GM06990 (cell line): ENCODE measurements around the gene DPH2.

ENCODE experiments used
- DNase-seq: peaks from one replicate; pipeline ENCODE4 v3.0.0-alpha.2; 2011; ENCODE audit not compliant: insufficient read length; ENCODE audit errors: extremely low read depth
- H3K27me3 ChIP-seq: replicated peaks from 2 replicates; pipeline ENCODE4 v1.6.0; 2011; ENCODE audit warnings: low read length; ENCODE audit not compliant: control insufficient read depth, insufficient read depth
- H3K36me3 ChIP-seq: 2 replicates; pipeline ENCODE4 v1.5.1; 2011; ENCODE audit warnings: low read length; ENCODE audit not compliant: control insufficient read depth, insufficient read depth
- H3K4me3 ChIP-seq: replicated peaks from 2 replicates; pipeline ENCODE4 v1.5.1; 2011; ENCODE audit warnings: low read depth, mild to moderate bottlenecking, control low read depth, low read length
- TF ChIP-seq, protein P1 (sequence below): IDR thresholded peaks from 2 replicates; pipeline ENCODE4 v1.5.1; 2011; ENCODE audit warnings: low read length, control low read depth, mild to moderate bottlenecking, inconsistent platforms; ENCODE audit not compliant: insufficient read depth, poor library complexity, severe bottlenecking

DPH2 gene

DNA sequence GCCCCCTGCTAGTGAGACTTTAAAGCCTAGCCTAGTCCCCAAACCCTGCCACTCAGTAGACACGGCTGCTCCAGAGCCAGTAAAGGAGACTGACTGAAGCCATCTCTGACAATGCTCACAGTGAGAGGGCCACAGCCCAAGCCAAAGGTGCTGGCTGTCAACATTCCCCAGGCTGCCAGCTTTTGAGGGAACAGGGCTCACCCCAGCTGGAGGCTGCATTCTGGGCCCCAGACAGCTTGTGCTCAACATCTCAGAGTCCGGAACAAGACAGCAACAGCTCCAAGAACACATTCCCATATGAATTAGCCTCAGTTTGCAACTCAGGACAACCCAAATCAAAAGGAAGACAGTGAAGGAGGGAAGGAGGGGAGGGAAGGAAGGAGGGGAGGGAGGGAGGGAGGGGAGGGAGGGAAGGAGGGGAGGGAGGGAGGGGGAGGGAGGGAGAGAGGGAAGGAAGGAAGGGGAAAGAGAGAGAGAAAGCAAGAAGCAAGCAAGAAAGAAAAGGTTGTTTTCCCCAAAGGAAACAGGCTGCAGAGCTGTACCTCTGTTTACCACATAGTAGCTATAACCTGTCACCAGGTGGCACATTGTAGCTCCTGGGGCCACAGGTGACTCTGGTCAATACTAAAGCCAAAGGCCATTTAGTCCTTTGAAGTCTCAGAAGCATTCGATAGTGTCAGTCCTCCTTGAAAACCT is 30.8 kb upstream of the DPH2 start:
- no peak for DNase-seq
- TF ChIP-seq, protein P1, sequence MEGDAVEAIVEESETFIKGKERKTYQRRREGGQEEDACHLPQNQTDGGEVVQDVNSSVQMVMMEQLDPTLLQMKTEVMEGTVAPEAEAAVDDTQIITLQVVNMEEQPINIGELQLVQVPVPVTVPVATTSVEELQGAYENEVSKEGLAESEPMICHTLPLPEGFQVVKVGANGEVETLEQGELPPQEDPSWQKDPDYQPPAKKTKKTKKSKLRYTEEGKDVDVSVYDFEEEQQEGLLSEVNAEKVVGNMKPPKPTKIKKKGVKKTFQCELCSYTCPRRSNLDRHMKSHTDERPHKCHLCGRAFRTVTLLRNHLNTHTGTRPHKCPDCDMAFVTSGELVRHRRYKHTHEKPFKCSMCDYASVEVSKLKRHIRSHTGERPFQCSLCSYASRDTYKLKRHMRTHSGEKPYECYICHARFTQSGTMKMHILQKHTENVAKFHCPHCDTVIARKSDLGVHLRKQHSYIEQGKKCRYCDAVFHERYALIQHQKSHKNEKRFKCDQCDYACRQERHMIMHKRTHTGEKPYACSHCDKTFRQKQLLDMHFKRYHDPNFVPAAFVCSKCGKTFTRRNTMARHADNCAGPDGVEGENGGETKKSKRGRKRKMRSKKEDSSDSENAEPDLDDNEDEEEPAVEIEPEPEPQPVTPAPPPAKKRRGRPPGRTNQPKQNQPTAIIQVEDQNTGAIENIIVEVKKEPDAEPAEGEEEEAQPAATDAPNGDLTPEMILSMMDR = no peak
- no peaks in the 10 kb centered on the region for H3K27me3 ChIP-seq
- peaks cover 2% of the 10 kb centered on the region; the same call in 1 of the 2 replicates for H3K36me3 ChIP-seq
- no peak overlapping the region for H3K4me3 ChIP-seq

DNA sequence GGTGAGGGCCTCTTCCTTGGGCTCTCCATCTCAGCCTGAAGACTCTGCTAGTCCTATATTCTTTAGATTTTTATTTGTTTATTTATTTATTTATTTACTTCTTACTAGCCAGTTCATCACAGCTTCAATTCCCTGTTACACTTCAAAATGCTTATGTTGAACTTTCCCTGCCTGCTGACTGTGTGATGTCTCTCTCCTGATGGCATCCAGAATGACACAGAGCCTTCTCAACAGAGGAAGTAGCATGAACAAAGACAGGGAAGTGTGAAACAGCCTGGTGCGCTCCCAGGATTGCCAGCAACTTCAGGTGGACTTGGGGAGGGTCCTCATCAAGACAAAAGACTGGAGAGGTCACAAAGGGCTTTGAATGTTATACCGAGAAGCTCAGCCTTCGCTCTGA is 27.4 kb upstream of the DPH2 start:
- DNase-seq = no peak
- H3K27me3 ChIP-seq = no peaks in the 10 kb centered on the region
- H3K4me3 ChIP-seq = no peak overlapping the region
- peaks cover 2% of the 10 kb centered on the region; the same call in 1 of the 2 replicates for H3K36me3 ChIP-seq
- TF ChIP-seq, protein P1 = no peak

DNA sequence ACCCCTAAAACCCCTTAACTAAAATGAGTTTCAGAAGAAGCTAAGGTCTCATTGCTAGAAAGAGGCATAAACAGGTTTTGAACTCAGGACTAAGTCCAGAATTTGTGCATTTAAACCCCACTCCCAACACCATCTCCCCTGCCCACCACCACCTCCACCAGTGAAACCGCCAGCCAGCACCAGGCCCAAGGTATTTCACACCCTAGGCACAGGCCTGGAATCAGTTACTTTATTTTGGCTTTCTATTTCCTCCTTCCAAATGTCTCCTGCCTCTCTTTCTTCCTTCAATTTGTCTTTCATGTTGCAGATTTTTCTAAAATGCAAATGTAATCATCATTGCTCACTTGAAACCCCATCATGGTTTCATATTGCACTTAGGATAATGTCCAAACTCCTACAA is 24.9 kb upstream of the DPH2 start:
- no peaks in the 10 kb centered on the region for H3K27me3 ChIP-seq
- peaks cover 5% of the 10 kb centered on the region for H3K36me3 ChIP-seq
- no peak for DNase-seq
- H3K4me3 ChIP-seq = no peak overlapping the region
- TF ChIP-seq, protein P1 = no peak

DNA sequence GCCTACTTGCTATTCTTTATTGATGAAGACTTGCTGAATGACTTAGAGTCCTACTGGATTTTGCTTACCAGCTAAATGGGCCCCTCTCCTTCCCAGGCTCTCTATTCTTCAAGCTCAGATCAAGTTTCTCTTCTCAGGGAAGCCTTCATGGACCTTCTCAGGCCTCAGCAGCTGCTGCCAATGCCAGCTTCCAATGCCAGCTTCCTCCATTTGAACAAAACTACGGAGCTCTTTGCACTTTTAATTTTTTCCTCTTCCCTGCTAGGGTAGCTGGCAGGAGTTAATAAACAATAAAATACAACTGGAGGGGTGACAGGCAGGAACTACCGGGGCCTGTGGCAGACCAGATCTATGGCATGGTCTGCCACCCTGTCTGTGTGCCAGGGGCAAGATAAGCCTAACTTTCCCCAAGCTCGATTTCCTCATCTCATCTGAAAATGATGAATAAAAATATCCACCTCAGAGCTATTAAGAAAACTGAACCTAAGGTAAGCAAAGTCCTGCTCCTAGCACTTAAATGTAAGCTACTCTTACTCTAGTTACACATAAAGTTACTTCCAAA is 24.1 kb upstream of the DPH2 start:
- TF ChIP-seq, protein P1 = no peak
- DNase-seq = no peak
- Histone ChIP-seq H3K36me3 (peaks cover 6% of the 10 kb centered on the region), H3K4me3 (peak overlapping the region; percentile 96), H3K27me3 (no peaks in the 10 kb centered on the region)

DNA sequence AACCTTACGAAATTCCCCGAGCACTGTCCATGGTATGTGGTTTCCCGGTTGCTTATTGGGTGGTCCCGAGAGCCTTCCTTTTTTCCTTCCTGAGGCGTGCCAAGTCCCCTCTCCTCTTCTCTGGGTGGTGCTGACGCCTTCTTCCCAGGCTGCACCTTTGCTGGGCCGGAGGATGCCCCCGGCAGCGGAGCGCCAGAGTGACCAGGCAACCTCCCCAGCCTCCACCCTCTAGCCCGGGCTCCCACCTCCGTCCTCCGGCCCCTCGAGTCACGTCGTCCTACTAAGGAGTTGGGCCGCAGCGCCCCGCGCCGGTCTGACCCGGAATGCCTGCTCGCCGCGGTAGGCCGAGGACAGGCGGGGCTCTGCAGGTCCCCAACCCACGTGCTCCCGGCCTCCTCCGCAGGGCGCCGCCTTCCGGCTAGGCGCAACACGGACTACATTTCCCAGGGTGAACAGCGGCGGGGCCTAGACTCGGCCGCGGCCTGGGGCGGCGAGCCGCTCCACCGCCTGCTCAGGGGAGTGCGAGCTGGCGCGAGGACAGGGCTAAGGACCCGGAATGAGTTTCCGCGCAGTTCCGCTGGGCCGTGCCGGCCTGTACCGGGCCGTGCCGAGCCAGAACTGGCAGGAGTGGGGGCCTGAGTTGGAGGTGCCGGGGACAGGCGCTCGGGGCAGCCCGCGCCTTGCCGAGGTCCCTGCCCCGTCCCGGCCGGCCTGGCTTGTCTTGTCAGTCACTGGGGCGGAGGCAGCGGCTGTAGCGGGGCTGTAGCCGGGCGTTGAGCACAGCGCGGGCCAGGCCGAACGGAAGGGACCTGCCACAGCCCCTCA is 23.4 kb upstream of the DPH2 start, which contains the start of gene IPO13:
TSS of gene IPO13 (plus strand) at position 715 of the 825 bp plus-strand sequence. CDS start 651 bp downstream, outside the sequence.
- H3K36me3 ChIP-seq = peaks cover 6% of the 10 kb centered on the region
- H3K27me3 ChIP-seq = no peaks in the 10 kb centered on the region
- H3K4me3 ChIP-seq = peak within 1 kb of the TSS; percentile 96
- TF ChIP-seq, protein P1 = peak; percentile 80
- peak; percentile 99 for DNase-seq
